ENCODE measurements around the gene TIGD7.
"Not testable (repeated sequence)": the region's sequence is repeated elsewhere in the genome, so short reads cannot be mapped to it uniquely, and the experiment has no call there.

Gene TIGD7

GRCh38 chr16:3282730-3283542 is 22.3 kb downstream of the TIGD7 start, which contains the start of gene ZNF263:
ZNF263 (plus strand) TSS chr16:3283491; CDS start chr16:3283819, 328 bp downstream.
- DNase-seq (ENCODE audit: low spot score) = peak; percentile 96

GRCh38 chr16:3282103-3282729 is 23.0 kb downstream of the TIGD7 start:
- peak; percentile 14 for DNase-seq (ENCODE audit: low spot score)

- DNase-seq (ENCODE audit: low spot score) = no peak
Observed at GRCh38 chr16:3281222-3281820, 23.9 kb downstream of the TIGD7 start.

GRCh38 chr16:3276679-3277078 is 28.6 kb downstream of the TIGD7 start:
- no peak for DNase-seq (ENCODE audit: low spot score)

GRCh38 chr16:3274947-3275346 is 30.3 kb downstream of the TIGD7 start:
- no peak for DNase-seq (ENCODE audit: low spot score)

DNA sequence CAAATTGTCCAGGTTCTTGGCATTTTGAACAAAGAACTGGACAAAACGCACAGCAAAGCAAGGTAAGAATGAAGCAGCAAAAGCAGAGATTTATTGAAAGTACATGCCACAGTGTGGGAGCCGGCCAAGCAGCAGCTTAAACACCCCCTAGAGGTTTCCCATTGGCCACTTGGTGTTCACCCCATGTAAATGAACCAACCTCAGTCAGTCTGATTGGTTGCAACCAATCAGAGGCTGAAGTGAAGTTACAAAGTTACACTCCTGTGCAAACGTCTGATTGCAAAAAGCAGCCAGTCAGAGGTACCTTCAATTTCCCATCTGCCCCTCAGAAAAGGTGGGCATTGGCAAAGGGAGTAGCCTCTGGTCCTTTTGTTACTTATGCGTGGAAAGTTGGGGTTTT is 30.7 kb downstream of the TIGD7 start:
- DNase-seq (ENCODE audit: low spot score) = no peak

DNA sequence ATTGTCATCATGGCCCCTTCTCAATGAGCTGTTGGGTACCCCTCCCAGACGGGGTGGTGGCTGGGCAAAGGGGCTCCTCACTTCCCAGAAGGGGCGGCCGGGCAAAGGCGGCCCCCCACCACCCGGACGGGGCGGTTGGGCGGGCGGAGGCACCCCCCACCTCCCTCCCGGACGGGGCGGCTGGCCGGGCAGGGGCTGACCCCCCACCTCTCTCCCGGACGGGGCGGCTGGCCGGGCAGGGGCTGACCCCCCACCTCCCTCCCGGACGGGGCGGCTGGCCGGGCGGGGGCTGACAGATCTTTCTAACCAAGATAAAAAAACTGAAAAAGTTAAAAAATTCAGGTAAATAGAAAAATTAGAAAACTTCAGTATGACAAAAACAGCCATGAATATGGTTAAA is 33.9 kb downstream of the TIGD7 start:
- DNase-seq (ENCODE audit: low spot score) = not testable (repeated sequence)

DNA sequence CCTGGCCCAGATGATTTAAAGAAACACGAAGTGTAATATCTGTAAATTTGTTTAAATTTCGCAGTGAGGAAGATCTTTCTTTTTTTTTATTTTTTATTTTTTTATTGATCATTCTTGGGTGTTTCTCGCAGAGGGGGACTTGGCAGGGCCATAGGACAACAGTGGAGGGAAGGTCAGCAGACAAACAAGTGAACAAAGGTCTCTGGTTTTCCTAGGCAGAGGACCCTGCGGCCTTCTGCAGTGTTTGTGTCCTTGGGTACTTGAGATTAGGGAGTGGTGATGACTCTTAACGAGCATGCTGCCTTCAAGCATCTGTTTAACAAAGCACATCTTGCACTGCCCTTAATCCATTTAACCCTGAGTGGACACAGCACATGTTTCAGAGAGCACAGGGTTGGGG is 34.5 kb downstream of the TIGD7 start:
- DNase-seq (ENCODE audit: low spot score) = not testable (repeated sequence)

DNA sequence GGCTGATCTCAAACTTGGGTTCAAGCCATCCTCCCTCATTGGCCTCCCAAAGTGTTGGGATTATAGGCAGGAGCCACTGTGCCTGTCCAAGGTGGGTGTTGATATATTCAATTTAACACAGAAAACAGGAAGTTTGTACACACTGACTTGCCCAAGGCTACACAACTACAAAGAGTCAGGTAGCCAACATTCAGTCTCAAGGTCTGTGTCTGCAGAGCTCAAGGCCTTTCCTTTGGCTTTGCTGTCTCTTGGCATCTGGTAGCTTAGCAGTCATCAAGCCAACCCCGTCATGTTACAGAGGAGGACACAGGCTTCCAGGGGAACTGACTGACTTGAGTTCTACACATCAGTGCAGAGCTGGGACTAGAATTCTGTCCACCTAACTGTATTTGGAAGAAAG is 36.9 kb downstream of the TIGD7 start:
- DNase-seq (ENCODE audit: low spot score) = no peak

DNA sequence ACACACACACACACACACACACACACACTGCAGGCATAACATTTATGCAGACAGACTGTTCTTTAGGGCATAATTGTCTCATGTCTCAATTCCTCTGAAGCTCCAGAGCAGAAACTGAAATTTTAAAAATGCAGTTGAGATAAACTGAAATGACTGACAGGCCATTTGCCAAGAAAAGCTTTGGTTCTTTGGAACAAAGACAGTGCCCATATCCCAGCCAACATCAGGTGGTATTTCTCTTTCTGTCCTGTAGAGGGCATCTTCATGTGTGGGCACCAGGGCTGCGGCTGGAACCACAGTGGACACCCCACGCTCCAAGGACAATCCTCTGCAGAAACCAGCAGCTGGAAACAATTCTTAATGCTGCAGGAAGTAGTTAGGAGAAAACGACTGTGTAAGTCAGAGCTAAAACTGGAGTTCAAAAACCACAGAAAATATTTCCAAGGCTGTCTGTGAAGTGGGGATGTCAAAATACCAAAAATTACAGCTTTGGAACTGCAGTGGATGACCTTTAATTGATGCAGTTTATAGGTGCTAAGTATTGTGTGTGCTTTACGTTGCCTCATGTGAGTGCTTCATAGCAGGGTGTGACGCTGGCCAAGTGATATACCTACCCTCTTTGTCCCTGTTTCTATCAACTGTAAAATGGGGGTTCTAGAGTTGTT is 38.2 kb downstream of the TIGD7 start:
- DNase-seq (ENCODE audit: low spot score) = peak; percentile 57

GRCh38 chr16:3264137-3265036 is 40.8 kb downstream of the TIGD7 start:
- peak; percentile 93 for DNase-seq (ENCODE audit: low spot score)

- DNase-seq (ENCODE audit: low spot score) = no peak
Observed at GRCh38 chr16:3262517-3262916, 42.7 kb downstream of the TIGD7 start.

- no peak for DNase-seq (ENCODE audit: low spot score)
Observed at GRCh38 chr16:3259836-3260235, 45.4 kb downstream of the TIGD7 start.

GRCh38 chr16:3256866-3257465 is 48.3 kb downstream of the TIGD7 start:
- DNase-seq (ENCODE audit: low spot score) = no peak

DNA sequence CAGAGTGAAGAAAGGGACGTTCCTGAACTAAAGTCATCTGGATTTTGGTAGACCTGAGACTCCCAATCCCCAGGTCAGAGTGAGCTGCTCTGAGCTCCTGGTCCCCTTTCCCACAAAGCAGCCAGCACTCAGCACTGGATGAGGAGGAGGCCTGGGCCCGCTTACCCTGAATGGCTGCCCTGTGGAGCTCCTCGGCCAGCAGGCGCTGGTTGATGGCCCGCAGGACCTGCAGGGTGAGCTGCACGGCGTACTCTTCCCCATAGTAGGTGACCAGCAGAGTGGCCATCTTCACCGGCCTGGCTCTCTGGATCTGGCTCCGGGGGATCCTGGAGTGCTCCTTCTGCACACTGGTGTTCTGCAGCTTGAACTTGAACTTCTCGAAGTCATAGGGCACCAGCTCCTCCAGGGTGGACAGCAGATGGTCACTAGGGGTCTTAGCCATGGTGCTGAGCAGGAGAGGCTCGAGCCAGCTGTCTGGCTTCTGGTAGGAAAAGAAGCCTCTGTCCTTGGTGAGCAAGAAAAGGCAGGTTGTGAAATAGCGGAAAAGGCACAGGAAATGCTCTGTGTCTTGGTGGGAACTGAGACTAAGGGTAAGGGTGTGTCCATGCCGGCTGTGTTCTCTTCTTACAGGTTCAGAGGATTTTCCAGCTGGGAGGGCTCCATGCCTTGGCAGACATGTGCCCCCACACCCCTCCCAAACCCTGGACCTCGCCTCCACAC is 48.9 kb downstream of the TIGD7 start, which contains the start of gene MEFV:
Gene MEFV, minus strand, starts transcription at position 488 of the 720 bp plus-strand sequence. Its CDS starts 46 bp downstream, at position 442.
- no peak for DNase-seq (ENCODE audit: low spot score)

DNA sequence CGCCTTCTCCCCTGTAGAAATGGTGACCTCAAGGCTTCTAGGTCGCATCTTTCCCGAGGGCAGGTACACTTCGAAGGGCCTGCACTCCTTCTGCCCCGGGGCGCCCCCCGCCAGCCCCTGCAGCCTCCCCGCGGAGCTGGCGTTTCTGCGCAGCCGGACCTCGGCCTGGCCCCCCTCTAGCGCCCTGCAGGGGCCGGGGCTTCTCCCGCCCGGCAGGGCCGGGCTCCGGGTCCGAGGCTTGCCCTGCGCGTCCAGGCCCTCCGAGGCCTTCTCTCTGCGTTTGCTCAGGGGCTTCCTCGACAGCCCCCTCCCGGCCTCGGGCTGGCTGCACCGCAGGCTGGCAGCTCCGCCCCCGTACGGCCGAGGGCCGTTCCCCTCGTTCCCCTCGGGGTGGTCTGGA is 50.9 kb downstream of the TIGD7 start:
- no peak for DNase-seq (ENCODE audit: low spot score)

GRCh38 chr16:3252967-3253366 is 52.3 kb downstream of the TIGD7 start:
- DNase-seq (ENCODE audit: low spot score) = no peak

GRCh38 chr16:3249451-3249850 is 55.8 kb downstream of the TIGD7 start:
- DNase-seq (ENCODE audit: low spot score) = no peak

DNA sequence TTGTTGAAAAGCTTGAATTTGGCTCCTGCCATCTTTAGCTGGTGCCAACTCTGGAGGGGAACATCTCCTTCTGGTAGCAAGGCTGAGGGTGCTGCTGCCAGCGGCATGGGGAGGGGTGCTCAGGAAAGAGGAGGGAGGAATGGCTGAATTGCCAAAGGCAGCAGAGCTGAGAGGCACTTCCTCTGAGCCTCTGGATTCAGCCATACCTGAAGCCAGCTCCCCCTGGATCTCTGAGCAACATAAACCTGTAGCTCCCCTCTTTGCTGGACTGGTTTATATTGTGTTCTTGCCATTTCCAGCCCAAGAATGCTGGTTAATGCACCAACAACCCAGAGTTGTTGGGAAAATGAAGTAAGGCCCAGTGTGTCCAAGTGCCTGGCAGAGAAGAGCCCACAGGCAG is 56.2 kb downstream of the TIGD7 start:
- DNase-seq (ENCODE audit: low spot score) = no peak

Data from hematopoietic multipotent progenitor cell treated with erythropoietin and hydrocortisone succinate and interleukin-3 and kit ligand, for 17 days (in vitro differentiated cells).